Peyer's patch (tissue), 4 donors: ENCODE measurements around the gene ATP7B. TPM values are rescaled to one million over a fixed set of nuclear protein-coding genes. Genes with fewer than 3 reads are reported as not detected.

Experiments
- DNase-seq, 3 donors: peaks; one replicate each; pipeline ENCODE4 v3.0.0-alpha.2; 2017 to 2019
- H3K27ac ChIP-seq, 4 donors: fragments of 200-600 bp; sonication (generic); one replicate each; pipeline ENCODE4 v1.5.1; 2016 to 2019
- H3K27me3 ChIP-seq, 2 donors: fragments of 200-600 bp; sonication (generic); one replicate each; pipeline ENCODE4 v1.5.1; 2019
- H3K36me3 ChIP-seq, 3 donors: fragments of 200-600 bp; sonication (generic); one replicate each; pipeline ENCODE4 v1.5.1; 2016 to 2019
- H3K4me1 ChIP-seq, 4 donors: fragments of 200-600 bp; sonication (generic); one replicate each; pipeline ENCODE4 v1.5.1; 2016 to 2019
- H3K4me3 ChIP-seq, 4 donors: fragments of 200-600 bp; sonication (generic); 1 replicate in 3 of 4; 2 replicates in 1 of 4; pipeline ENCODE4 v1.5.1; 2016 to 2019; ENCODE audit warnings: mild to moderate bottlenecking in 1 of 4
- H3K9me3 ChIP-seq, 4 donors: fragments of 200-600 bp; sonication (generic); one replicate each; pipeline ENCODE4 v1.5.1; 2016 to 2019; ENCODE audit warnings: mild to moderate bottlenecking in 1 of 4
- POLR2A ChIP-seq, 2 donors: fragments of 450-650 bp; IDR thresholded peaks; one replicate each; pipeline ENCODE4 v1.5.1; 2017; ENCODE audit warnings: antibody characterized with exemption in 2 of 2, mild to moderate bottlenecking in 2 of 2, moderate library complexity in 2 of 2
- total RNA-seq, 4 donors: library from RNA; depleted of rRNA; stranded (reverse); fragments of >200 nt; gene quantifications; one replicate each; pipeline ENCODE4 v1.1.0, GENCODE V29; 2016
- TF ChIP-seq, protein P1 (sequence below), 6 experiments: fragments of 450-650 bp in 4 of 6; fragments of 200-600 bp in 2 of 6; sonication (generic) in 1 of 6; IDR thresholded peaks; one replicate each; pipeline ENCODE4 v1.5.1; 2017 to 2019; ENCODE audit warnings: antibody characterized with exemption in 6 of 6, mild to moderate bottlenecking in 3 of 6, moderate library complexity in 1 of 6

Gene ATP7B
- total RNA-seq, 4 donors from 2014 or later = 5.0 to 40.2 (median 33.0) TPM

DNA sequence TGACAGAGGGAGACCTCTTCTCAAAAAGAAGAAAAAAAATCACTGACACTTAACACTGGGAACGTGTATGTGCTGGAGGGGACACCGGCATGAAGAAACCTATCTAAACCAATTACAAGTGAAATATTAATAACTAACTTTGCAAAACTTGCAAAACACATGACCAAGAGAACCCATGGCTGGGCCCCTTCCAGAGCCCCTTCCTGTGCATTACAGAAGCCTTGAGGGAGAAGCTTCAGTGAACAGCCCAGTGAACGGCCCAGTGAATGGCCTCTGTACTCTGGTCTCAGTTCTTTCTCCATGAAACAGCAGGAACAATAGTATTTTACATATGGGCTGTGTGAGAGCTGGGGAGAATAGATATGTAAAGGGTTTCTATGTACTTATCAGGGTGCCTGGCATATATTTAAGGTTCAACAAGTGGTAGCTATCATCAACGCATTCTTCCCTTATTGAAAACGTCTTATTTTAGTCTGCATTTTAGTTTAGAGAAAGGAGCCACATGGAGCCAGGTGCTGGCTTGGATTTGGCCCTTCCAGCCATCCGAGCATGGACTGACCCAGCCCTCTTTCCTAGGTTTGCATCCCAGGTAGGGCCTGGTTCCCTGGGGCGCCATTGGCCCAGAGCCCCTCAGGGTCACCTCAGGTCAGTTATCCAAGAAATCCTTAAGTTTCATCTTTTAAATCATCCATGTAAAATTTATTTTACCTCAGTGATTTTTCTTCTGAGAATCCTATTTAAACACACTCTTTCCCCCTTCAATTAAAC is 95.0 kb downstream of the ATP7B start:
- no peak overlapping the region for H3K27ac ChIP-seq
- no peak for DNase-seq
- H3K36me3 ChIP-seq = no peaks in the 10 kb centered on the region
- no peaks in the 10 kb centered on the region for H3K27me3 ChIP-seq
- no peaks in the 10 kb centered on the region for H3K4me1 ChIP-seq
- H3K9me3 ChIP-seq = no peaks in the 10 kb centered on the region
- TF ChIP-seq, protein P1, sequence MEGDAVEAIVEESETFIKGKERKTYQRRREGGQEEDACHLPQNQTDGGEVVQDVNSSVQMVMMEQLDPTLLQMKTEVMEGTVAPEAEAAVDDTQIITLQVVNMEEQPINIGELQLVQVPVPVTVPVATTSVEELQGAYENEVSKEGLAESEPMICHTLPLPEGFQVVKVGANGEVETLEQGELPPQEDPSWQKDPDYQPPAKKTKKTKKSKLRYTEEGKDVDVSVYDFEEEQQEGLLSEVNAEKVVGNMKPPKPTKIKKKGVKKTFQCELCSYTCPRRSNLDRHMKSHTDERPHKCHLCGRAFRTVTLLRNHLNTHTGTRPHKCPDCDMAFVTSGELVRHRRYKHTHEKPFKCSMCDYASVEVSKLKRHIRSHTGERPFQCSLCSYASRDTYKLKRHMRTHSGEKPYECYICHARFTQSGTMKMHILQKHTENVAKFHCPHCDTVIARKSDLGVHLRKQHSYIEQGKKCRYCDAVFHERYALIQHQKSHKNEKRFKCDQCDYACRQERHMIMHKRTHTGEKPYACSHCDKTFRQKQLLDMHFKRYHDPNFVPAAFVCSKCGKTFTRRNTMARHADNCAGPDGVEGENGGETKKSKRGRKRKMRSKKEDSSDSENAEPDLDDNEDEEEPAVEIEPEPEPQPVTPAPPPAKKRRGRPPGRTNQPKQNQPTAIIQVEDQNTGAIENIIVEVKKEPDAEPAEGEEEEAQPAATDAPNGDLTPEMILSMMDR (IDR thresholded peaks at IDR 0.05) = no peak
- no peak for TF ChIP-seq POLR2A (IDR thresholded peaks at IDR 0.05)
- no peak overlapping the region for H3K4me3 ChIP-seq

DNA sequence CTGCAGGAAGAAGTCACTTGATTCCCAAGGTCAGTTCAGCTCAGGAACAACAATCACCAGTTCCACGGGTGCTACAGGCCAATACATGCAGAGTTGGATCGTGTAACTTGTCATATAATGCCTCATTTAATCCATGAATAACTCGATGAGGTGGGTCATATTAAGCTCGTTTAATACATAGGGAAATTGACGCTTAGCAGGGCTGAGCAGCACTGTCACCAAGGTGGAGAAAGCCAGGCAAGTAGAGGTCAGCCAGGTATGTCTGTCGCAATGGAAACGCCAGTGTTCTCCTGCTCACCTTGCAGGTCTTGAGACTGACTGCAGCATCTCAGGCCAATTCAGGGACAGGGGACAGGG is 97.1 kb downstream of the ATP7B start:
- TF ChIP-seq POLR2A (IDR thresholded peaks at IDR 0.05) = no peak
- TF ChIP-seq, protein P1 (IDR thresholded peaks at IDR 0.05) = no peak
- Histone ChIP-seq H3K27me3 (no peaks in the 10 kb centered on the region), H3K36me3 (no peaks in the 10 kb centered on the region), H3K4me1 (no peaks in the 10 kb centered on the region), H3K4me3 (no peak overlapping the region), H3K9me3 (no peaks in the 10 kb centered on the region), H3K27ac (no peak overlapping the region)
- no peak for DNase-seq

DNA sequence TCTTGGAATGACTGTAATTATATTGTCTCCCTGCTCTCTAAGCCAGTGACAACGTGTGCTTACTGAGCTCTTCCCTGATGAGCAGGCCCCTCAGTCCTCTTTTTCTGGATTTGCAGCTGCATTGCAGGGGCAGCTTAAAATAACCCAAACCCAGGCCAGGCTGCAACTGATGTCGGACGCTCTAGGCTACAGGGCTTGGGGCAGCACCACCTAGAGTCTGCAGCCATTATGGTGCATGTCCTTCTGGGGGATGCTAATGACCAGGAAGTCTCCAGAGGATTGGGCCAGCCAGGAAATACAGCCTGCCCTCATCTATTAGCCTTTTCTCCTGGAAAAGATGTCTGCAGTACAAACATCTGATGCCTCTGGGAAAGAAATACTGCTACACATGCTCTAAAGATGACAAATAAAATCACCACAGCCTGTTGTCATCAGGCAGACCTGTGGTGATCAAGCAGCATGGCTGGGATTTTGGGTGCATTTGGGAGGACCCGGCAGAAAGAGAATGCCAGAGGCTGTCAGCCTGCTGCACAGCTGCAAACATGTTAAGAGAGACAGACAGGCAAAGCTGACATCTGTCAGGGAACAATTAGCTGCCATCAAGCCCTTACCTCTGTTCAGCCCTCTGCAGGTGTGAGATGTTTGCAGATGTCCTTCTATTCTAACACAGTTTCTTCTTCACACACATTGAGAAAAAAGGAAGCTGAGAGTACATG is 97.7 kb downstream of the ATP7B start:
- Histone ChIP-seq H3K36me3 (no peaks in the 10 kb centered on the region), H3K4me1 (no peaks in the 10 kb centered on the region), H3K4me3 (no peak overlapping the region), H3K9me3 (no peaks in the 10 kb centered on the region), H3K27ac (no peak overlapping the region), H3K27me3 (no peaks in the 10 kb centered on the region)
- DNase-seq = no peak
- no peak for TF ChIP-seq POLR2A (IDR thresholded peaks at IDR 0.05)
- TF ChIP-seq, protein P1 (IDR thresholded peaks at IDR 0.05) = no peak

DNA sequence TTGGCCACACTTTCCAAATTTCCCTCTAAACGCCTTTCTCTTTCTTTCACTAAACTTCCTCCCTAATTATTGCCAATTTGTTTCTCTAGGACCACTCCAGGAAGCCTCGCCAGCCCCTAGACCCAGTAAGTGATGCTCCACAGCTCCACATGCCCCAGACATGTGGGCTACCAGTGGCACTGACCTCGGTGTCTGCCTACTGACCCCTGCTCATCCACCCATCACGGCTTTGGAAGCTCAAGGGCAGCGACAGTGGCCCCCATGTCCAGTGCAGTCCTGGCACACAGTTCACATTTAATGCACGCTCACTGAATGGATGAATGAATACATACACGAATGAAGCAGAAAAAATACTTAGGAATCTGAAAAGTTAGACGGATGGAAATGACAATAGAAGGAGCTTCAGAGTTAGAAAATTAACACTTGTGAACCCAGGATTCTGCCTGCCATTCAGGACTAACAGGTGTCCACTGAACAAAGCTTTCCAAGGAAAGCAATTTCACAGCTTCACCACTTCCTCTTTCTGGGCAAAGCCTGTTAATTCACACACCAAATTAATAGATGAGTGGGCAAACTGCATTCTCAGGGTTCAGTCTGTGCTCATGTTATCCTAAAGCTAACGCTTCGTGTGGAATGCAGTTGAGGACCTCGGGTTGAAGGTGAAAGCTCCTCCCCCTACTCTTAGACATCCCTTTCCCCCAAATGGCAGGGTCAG is 98.6 kb downstream of the ATP7B start:
- no peaks in the 10 kb centered on the region for H3K9me3 ChIP-seq

DNA sequence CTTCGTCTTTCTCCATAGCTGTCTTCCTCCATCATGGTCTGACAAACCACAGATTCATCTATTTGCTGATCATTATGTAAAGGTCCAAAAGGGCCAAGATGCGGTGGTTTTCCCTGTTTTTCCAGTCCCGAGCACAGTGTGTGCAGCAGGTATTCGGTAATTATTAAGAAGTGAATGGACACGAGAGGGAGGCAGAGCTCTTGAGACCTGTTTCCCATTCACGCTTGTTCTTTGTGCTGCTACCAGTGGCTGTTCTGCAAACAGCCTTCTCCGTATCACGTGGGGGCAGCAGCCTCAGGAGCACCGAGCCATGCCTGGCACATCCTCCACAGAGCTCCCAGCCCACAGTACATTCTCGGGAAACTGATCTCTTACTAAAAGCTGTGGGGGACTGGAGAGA is 99.2 kb downstream of the ATP7B start:
- TF ChIP-seq POLR2A (IDR thresholded peaks at IDR 0.05) = no peak
- TF ChIP-seq, protein P1 (IDR thresholded peaks at IDR 0.05) = peak in 3 of 6 experiments; percentile 14 to 24 (median 22)
- DNase-seq = no peak
- no peaks in the 10 kb centered on the region for H3K27me3 ChIP-seq
- H3K4me1 ChIP-seq = no peaks in the 10 kb centered on the region
- no peaks in the 10 kb centered on the region for H3K36me3 ChIP-seq
- no peaks in the 10 kb centered on the region for H3K9me3 ChIP-seq
- no peak overlapping the region for H3K4me3 ChIP-seq
- no peak overlapping the region for H3K27ac ChIP-seq

More for the DNA sequence above, 98.6 kb downstream of the ATP7B start:
- no peak for TF ChIP-seq POLR2A (IDR thresholded peaks at IDR 0.05)
- TF ChIP-seq, protein P1 (IDR thresholded peaks at IDR 0.05) = no peak
- Histone ChIP-seq H3K4me3 (no peak overlapping the region), H3K36me3 (no peaks in the 10 kb centered on the region), H3K27me3 (no peaks in the 10 kb centered on the region), H3K4me1 (no peaks in the 10 kb centered on the region), H3K27ac (no peak overlapping the region)
- DNase-seq = no peak
